ENCODE measurements around the gene ACTL6A.
"Not testable (repeated sequence)": the region's sequence is repeated elsewhere in the genome, so short reads cannot be mapped to it uniquely, and the experiment has no call there.

ACTL6A gene

DNA sequence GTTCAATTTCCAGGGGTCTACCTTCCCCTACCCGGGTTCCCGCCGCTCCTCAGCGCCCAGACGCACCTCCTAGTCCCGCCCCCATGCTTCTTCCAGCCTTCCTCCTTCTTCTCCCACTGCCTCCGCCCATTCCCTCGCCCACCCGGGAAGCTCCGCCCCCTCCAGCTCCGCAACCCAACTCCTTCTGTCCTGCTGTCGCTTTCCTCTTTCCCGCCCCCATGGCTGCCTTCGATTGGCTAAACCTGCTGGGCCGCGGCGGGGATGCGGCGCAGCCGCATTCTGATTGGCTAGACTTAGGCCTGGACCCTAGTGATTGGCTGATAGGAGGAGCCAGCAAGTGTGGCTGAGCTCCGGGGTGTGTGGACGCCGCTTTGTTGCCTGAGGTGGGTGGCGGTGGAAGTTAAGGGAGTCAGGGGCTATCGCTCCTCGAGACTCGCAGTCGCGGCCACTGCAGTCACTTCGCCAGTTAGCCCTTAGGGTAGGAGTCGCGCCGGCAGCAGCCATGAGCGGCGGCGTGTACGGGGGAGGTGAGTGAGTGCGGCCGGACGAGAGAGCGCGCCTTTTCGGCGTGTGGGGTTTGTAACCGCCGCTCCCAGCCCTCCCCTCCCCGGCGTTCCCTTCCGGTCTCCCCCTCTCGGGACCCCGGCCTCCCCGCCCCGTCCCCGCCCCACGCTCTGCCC is at the start of gene ACTL6A:
TSS of gene ACTL6A (plus strand) at position 336 of the 680 bp plus-strand sequence. CDS start at position 503, 167 bp downstream.
- peak; percentile 99 for DNase-seq

DNA sequence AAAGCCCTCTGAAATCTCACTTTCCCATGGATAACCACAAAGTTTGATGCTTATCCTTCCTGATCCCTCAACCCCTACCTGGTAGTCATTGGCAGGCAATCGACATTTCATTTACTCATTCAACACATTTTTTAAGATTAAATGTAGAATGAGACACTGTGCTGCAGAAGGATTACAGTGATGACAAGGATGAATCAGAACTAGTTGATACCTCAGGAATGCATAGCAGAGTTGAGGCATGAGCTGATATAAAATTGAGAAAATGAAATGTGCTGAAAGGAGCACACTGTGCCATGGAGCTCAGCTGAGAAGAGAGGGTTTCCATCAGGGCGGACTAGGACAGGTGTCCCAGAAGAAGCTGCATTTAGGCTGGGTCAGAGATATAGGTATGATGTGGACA is 48.9 kb upstream of the ACTL6A start:
- DNase-seq, result no peak

DNA sequence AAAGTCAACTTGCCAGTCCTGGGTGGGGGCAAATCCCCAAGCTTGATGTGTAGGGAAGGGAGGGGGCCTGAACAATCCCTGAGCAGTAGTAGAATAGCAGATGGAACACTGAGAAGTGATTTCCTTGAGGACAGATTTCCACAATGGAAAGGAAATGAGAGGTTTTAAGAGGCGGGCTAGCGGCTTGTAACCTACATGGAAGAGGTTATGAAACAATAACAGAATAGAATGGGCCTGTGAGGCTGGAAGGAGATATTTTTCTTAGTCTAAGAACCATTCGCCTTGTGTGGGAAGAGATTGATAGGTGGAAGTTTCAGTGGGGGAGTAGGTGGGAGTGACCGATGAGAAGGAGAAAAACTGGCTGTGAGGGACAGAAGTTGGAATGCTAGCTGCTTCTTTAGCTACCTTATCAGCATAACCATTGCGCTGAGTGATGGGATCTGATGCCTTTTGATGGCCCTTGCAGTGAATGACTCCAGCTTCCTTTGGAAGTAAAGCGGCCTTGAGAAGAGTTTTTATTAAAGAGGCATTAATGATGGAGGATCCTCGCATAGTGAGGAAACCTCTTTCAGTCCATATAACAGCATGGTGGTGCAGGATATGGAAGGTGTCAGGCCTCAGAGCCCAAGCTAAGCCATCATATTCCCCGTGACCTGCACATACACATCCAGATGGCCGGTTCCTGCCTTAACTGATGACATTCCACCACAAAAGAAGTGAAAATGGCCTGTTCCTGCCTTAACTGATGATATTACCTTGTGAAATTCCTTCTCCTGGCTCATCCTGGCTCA is 46.1 kb upstream of the ACTL6A start:
- DNase-seq, result not testable (repeated sequence)

DNA sequence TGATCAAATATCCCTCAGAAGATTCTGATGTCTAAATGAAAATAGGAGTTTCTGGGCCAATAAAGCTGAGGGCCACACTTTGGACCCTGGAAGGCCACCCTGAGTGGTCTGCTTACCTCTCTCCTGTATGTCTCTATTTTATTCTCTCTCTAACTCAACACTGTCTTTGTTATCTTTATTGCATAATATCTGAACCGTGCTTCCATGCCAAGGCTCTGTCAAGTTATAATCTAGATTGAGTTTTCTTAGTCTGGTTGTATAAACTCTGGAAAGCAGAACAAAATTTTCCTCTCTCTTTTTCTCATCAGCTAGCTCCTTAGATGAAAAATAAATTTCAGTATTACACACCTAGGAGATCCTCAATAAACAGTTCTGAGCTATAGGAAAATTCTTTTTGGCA is 36.2 kb upstream of the ACTL6A start:
- no peak for DNase-seq

- no peak for DNase-seq
Measured at GRCh38 chr3:179526989-179527391, 35.7 kb upstream of the ACTL6A start.

GRCh38 chr3:179528772-179529171 is 34.0 kb upstream of the ACTL6A start:
- no peak for DNase-seq

DNA sequence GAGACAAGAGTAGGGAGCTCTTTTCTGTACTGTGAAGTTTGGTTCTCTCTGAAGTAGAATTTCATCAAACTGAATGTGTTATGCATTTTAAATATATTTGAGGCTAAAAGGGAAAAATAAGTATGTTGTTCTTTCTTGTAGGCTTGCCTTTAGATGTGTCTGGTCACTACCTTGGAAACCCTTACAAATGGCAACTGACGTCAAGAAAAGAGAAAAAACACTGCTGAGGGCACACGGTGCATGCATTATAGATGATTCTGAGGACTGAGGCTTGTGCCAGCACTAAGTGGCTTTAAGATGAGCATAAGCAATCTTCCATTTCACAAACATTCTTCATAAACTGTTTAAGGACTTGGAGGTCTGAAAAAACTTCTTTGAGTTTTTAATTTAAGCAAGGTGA is 31.1 kb upstream of the ACTL6A start:
- no peak for DNase-seq

DNA sequence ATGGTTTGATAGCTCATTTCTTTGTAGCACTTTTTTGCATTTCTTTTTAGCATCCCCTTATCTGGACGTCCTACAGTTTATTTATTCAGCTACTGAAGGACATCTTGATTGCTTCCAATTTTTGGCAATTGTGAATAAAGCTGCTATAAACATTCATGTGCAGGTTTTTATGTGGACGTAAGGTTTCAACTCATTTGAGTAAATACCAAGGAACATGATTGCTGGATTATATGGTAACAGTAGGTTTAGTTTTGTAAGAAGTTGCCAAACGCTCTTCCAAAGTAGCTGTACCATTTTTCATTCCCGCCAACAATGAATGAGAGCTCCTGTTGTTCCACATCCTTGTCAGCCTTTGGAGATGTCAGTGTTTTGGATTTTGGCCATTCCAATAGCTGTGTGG is 29.5 kb upstream of the ACTL6A start:
- no peak for DNase-seq

GRCh38 chr3:179536256-179536655 is 26.5 kb upstream of the ACTL6A start:
- no peak for DNase-seq

DNA sequence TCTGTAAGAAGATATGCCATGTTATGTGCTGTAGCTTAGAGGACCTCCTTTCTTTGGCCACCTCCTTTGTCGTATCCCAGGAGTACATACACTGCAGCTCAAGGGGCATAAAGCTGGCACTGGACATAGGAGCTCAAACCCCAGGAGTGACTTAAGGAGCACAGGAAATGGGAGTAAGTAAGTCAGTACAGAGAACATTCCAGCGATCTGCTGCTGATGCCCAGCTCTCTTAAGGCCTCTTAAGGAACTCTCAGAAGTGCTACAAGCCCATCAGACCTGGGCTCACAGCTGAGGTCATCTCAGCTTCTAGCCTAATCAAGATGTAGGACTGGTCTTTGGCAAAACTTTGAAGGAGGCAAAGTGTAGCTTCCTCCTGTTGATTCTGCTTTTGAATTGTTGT is 21.6 kb upstream of the ACTL6A start:
- no peak for DNase-seq

DNA sequence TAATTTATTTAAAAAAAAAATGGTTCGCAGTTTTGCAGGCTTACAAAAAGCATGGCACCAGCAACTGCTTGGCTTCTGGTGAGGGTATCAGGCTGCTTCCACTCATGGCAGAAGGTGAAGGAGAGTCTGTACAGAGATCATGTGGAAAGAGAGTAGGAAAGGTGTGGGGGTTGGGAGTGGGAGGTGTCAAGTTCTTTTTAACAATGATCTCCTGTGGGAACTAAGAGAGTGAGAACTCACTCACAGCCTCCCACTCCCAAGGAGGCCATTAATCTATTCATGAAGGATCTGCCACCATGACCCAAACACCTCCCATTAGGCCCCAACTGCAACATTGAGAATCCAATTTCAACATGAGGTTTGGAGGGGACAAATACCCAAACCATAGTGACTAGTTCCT is 21.1 kb upstream of the ACTL6A start:
- no peak for DNase-seq

GRCh38 chr3:179542375-179542774 is 20.4 kb upstream of the ACTL6A start:
- no peak for DNase-seq

DNA sequence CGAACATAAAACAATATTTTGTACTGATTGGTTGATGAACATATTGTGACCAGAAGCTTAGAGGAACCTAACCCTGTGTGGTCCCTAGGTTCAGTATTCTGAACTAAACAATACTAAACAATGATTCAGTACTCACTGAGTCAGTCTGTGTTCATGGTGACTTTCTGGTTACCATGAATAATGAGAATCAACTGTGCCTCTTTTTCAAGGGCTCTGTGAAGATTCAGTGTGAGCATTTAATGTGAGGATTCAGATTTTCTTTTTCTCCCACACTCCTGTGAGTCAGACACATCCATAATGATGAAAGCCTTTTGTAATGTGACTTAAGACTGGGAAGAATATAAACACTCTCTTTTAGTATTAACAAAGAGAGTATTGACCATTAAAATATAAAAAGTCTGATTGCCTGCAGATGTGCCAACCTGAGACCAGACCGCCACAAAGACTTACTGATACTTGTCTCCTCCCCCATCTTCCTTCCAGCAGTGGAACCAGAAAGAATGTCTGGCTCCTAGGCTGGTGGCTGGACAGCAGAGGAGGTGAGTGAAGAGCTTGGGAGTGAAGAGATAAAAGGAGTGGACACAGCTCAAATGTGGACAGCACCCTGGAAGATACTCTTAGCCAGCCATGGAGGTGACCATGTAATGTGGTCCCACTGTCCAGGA is 17.6 kb upstream of the ACTL6A start:
- DNase-seq, result no peak

DNA sequence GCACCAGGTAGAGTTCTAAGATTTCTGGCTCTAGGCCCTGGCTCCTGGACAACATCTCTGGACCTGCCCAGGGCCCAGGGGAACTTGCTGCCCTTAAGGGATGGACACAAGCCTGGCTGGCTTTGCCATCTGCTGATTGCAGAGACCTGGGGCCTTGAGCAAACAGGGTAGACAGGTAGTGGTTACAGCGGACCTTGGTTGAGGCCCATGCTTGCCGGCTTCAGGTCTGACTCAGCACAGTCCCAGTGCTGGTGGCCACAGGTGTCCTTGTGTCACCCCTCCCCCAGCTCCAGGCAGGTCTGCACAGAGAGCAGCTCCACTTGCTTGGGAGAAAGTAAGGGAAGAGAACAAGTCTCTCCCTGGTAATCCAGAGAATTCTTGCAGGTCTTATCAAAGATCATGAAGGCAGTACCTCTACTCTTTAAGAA is 15.9 kb upstream of the ACTL6A start:
- no peak for DNase-seq

GRCh38 chr3:179551349-179552105 is 11.2 kb upstream of the ACTL6A start:
- no peak for DNase-seq

DNA sequence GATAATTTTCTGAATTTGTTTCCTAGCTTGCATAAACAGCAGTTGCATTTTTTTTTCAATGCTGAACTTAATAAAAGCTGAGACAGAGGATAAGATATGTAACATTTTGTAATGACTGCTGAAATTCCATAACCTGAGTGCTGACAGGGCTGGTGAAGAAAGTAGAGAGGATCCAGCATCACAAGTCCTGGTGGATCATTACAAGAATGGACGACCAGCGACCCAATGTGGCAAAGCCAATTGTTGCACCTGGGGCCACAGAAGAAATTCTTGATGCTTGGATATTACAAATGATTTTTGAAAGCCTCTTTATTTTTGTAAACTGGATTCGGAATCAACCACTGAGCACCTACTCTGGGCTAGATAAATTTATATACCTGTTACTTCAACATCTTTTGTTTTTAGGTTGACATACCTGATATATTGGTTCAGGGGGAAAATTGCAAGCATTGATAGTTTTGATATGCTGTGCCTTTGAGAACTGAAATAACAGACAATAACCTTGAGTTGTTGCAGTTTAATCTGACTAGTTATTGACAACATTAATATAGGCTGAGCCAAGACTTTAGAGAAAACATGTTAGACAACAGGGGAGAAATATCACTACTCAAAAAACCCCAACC is 3.9 kb upstream of the ACTL6A start:
- peak; percentile 52 for DNase-seq

DNA sequence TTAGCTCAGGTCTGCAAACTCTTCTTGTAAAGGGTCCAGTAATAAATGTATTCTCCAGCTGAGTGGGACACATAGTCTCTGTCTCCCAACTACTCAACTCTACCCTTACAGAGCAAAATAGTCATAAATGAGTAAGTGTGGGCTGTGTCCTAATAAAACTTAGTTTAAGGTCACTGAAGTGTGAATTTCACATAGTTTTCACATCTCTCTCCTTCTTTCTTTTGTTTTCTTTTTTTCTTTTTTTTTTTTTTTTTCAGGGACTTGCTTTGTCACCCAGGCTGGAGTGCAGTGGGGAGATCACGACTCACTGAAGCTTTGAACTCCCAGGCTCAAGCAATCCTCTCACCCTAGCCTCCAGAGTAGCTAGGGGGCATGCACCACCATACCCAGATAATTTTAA is 1.9 kb upstream of the ACTL6A start:
- DNase-seq, result no peak

GRCh38 chr3:179563271-179563783 is 601 bp downstream of the ACTL6A start:
- peak; percentile 66 for DNase-seq

DNA sequence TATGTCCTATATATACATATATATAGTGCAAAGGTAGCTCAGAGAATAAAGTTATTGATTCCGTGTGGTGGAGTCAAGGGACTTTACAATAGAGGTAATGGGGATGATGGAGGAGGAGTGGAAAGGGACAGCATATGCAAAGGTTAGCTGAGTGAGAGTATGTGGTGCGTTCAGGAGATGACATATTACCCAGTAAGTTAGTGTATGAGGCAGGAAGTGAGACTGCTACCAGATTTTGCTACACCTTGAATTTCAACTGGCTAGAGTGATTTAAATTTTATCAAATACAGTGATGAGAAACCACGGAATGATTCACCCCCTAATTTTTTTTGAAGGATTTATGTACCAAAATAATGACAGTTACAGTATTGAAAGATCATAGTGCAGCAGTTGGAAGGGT is 2.8 kb downstream of the ACTL6A start:
- DNase-seq, result no peak

GRCh38 chr3:179580992-179581391 is 18.3 kb downstream of the ACTL6A start:
- no peak for DNase-seq

GRCh38 chr3:179589143-179589542 is 26.4 kb downstream of the ACTL6A start:
- no peak for DNase-seq

DNA sequence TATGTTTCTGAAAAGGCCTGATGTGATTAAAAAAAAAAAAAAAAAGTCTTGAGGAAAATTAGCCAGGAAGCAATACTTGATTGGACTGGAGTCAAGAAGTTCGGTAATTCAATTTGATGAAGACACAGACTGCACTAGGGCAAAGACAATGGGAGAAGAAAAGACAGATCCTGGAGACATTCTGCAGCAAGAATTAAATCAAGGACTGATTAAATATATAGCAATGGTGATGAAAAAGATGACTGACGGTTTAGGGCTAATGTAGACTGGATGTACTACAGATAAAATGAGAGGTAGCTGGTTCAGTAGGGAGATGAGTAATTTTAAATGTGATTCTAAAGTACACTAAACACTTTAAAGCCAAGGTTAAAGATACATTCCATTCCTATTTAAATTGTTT is 27.9 kb downstream of the ACTL6A start:
- no peak for DNase-seq
